Measurements from ENCODE around the gene PRDM2. TPM values are rescaled to one million over a fixed set of nuclear protein-coding genes. Genes with fewer than 3 reads are reported as not detected.

The PRDM2 gene
- total RNA-seq, 2 experiments from 2014 or later, result 41.7 to 44.6 TPM

DNA sequence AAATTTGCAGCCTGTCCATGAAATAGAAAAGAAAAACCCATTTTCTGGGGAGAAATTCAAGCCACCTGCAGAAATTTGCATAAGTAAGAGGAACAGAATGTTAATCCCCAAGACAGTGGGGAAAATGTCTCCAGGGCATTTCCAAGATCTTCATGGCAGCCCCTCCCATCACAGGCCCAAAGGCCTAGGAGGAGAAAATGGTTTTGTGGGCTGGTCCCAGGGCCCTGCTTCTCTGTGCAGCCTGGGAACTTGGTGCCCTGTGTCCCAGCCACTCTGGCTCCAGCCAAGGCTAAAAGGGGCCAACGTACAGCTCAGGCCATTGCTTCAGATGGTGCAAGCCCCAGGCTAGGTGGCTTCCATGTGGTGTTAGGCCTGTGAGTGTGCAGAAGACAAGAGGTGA, 155.6 kb downstream of the PRDM2 start:
- intact Hi-C loops (cut with micrococcal nuclease), result no loop called here
- Mint-ChIP-seq H3K9me3 (peaks cover 28% of the 10 kb centered on the region), H3K27ac (no peak overlapping the region), H3K4me1 (ENCODE audit: low read depth) (no peaks in the 10 kb centered on the region), H3K27me3 (no peaks in the 10 kb centered on the region), H3K36me3 (peaks cover 8% of the 10 kb centered on the region), H3K4me3 (no peak overlapping the region)
- CTCF ChIA-PET, result no interaction called here
- DNase-seq, result no peak
- POLR2A ChIA-PET, result no interaction called here

DNA sequence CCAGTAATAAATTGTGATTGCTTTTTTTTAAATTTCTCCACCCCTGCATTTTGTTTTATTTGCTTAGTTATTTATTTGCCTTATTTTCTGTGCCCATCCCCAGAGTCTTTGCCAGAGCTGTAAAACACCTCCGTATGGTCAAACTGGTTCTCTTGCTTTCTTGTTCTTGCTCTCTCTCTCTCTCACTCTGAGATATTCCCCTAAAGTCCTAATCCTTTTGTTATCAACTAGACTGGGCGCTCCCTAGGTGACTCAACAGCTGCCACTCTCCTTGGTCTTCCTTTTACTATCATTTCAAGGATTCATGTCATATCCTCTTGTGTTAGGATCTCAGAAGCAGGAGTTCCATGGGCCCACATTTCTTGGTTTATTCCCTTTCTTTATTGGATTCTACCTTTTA, 160.0 kb downstream of the PRDM2 start:
- no peaks in the 10 kb centered on the region for H3K4me1 Mint-ChIP-seq (ENCODE audit: low read depth)
- intact Hi-C loops (cut with micrococcal nuclease), result no loop called here

DNA sequence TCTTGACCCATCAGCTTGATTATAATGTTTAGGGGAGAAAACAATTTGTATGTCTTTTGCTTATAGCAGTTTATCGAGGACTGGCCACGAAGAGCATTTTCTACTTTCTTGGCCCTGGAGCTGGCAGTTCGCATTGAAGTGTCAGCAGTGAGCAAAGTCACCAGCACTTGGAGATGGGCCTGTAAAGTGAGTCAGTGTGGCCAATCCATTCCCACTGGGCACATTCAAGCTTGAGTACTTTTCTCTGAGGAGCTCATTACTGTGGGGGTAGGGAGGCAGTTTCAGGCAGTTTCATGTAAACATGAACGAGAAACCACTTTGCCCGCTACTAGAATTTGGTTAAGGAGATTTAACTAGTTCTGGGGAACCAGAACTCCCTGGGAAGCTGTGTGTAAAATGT, 164.8 kb downstream of the PRDM2 start:
- DNase-seq, result no peak
- no peaks in the 10 kb centered on the region for H3K36me3 Mint-ChIP-seq
- CTCF ChIA-PET, result no interaction called here
- no peak overlapping the region for H3K27ac Mint-ChIP-seq
- H3K27me3 Mint-ChIP-seq, result peaks cover 2% of the 10 kb centered on the region
- H3K4me1 Mint-ChIP-seq (ENCODE audit: low read depth), result no peaks in the 10 kb centered on the region
- H3K4me3 Mint-ChIP-seq, result no peak overlapping the region
- no peaks in the 10 kb centered on the region for H3K9me3 Mint-ChIP-seq
- POLR2A ChIA-PET, result no interaction called here
- intact Hi-C loops (cut with micrococcal nuclease), result no loop called here

More for the DNA sequence above, 160.0 kb downstream of the PRDM2 start:
- H3K9me3 Mint-ChIP-seq, result peaks cover 24% of the 10 kb centered on the region
- H3K4me3 Mint-ChIP-seq, result no peak overlapping the region
- H3K27me3 Mint-ChIP-seq, result peaks cover 2% of the 10 kb centered on the region
- no peak for DNase-seq
- CTCF ChIA-PET, result no interaction called here
- peaks cover 6% of the 10 kb centered on the region for H3K36me3 Mint-ChIP-seq
- H3K27ac Mint-ChIP-seq, result no peak overlapping the region
- POLR2A ChIA-PET, result no interaction called here

DNA sequence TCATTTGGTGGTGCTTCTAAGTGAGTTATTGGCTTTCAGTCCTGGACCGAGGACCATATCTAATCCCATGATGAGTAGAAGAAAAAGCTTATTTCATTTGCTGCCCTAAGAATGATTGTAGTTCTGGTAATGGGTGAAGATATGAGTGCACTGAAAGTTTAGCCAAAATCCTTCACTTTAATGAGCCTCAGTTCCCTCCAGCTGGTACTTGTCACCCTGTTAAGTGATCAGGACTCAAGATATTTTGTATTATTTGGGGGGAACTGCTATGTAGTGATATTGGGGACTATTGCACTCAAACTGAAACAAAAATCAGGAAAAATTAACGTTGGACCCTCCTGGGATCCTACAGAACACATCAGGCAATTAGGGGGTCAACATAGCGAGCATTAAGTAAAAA, 165.9 kb downstream of the PRDM2 start:
- no peaks in the 10 kb centered on the region for H3K4me1 Mint-ChIP-seq (ENCODE audit: low read depth)
- intact Hi-C loops (cut with micrococcal nuclease), result no loop called here
- CTCF ChIA-PET, result no interaction called here
- H3K9me3 Mint-ChIP-seq, result no peaks in the 10 kb centered on the region
- no peak overlapping the region for H3K4me3 Mint-ChIP-seq
- no peak overlapping the region for H3K27ac Mint-ChIP-seq
- H3K36me3 Mint-ChIP-seq, result no peaks in the 10 kb centered on the region
- no peak for DNase-seq
- peaks cover 2% of the 10 kb centered on the region for H3K27me3 Mint-ChIP-seq
- POLR2A ChIA-PET, result no interaction called here

DNA sequence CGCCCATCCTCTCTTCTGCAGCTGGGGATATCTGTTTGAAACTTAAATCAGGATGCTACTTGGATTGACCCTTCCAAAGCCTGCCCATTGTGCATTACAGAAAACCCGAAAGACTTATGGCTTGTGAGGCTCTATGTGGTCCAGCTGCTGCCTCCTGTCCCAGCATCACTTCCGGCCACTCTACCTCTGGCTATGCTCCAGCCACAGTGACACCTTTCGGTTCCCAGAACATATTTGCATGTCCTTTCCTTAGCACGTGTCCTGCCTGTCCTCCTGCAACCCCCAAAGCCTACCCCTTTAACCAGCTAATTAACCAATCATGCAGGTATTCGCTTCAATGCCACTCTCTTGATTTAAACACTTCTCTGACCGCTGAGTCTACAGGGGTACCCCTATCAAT, 167.6 kb downstream of the PRDM2 start:
- CTCF ChIA-PET, result interaction anchor here (1.0 kb wide), 1 partner anchor 21 kb away, joined by 3 read pairs; no protein-coding TSS in a partner anchor
- POLR2A ChIA-PET, result no interaction called here
- Mint-ChIP-seq H3K9me3 (no peaks in the 10 kb centered on the region), H3K36me3 (no peaks in the 10 kb centered on the region), H3K27ac (no peak overlapping the region), H3K27me3 (peaks cover 3% of the 10 kb centered on the region), H3K4me1 (ENCODE audit: low read depth) (no peaks in the 10 kb centered on the region), H3K4me3 (no peak overlapping the region)
- intact Hi-C loops (cut with micrococcal nuclease), result no loop called here
- no peak for DNase-seq

DNA sequence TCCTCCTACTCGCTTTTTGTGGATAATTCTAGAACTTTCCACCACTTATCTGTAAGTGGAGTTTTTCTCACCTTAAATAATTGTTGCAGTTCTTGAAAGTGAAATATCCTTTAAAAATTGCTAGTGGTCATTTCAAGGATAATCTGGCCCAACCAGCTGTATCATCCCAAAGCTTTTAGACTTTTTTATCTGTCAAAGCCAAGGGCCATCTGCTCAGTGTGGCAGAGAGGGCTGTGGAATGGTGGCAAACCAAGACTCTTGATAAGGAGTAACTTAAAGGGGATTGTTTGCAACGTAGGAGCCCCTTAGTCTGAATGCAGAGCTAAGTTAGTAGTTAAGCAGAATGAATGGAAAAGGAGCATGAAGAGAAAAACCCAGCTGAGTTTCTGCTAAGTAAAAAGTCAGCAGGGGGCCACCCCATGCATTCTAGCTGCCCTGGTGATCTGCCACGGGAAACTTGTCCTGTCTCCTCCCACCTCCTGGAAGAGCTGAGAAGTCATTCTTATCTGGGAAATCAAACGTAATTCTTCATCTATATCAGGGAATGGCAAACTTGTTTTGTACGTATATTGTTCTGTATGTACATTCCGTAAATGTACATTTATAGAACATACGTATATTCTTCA, 169.3 kb downstream of the PRDM2 start:
- DNase-seq, result no peak
- Mint-ChIP-seq H3K27ac (no peak overlapping the region), H3K27me3 (peaks cover 3% of the 10 kb centered on the region), H3K9me3 (no peaks in the 10 kb centered on the region), H3K36me3 (no peaks in the 10 kb centered on the region), H3K4me1 (ENCODE audit: low read depth) (no peaks in the 10 kb centered on the region), H3K4me3 (no peak overlapping the region)
- ChIA-PET POLR2A (no interaction called here), CTCF (no interaction called here)
- intact Hi-C loops (cut with micrococcal nuclease), result no loop called here

DNA sequence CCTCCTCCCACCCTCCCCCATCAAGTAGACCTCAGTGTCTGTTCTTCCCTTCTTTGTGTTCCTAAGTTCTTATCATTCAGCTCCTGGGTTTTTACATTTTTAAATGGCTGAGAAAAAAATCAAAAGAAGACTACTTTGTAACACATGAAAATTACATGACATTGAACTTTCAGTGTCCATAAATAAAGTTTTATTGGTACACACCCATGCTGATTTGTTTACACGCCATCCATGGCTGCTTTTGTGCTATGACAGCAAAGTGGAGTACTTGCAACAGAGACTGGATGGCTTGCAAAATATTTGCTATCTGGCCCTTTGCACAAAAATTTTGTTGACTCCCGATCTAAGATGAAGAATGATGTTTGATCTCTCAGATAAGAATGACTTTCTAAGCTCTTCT, 171.4 kb downstream of the PRDM2 start:
- H3K27ac Mint-ChIP-seq, result no peak overlapping the region
- ChIA-PET POLR2A (no interaction called here), CTCF (no interaction called here)
- intact Hi-C loops (cut with micrococcal nuclease), result no loop called here
- no peaks in the 10 kb centered on the region for H3K9me3 Mint-ChIP-seq
- no peaks in the 10 kb centered on the region for H3K36me3 Mint-ChIP-seq
- no peaks in the 10 kb centered on the region for H3K4me1 Mint-ChIP-seq (ENCODE audit: low read depth)
- no peak overlapping the region for H3K4me3 Mint-ChIP-seq
- DNase-seq, result no peak
- H3K27me3 Mint-ChIP-seq, result peaks cover 3% of the 10 kb centered on the region

DNA sequence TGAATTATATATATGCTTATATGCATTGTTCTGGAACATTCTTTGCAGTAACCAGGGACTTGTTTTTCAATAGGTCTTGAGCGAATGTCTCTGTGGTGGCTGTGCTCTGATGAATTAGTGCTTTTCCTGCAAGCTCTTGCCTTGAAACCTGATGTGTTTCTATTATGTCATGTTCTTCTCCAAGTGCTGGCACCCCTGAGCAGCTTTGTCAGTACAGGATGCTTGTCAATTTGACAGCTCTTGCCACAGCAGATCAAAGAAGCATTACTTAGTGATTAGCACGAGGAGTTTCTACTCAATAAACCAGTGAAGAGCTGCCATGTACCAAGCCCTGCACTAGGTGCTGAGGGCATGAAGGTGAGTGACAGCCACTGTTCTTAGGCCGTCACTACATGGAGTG, 171.9 kb downstream of the PRDM2 start:
- intact Hi-C loops (cut with micrococcal nuclease), result no loop called here
- ChIA-PET CTCF (no interaction called here), POLR2A (no interaction called here)
- Mint-ChIP-seq H3K4me3 (no peak overlapping the region), H3K27ac (no peak overlapping the region), H3K36me3 (no peaks in the 10 kb centered on the region), H3K4me1 (ENCODE audit: low read depth) (no peaks in the 10 kb centered on the region), H3K9me3 (no peaks in the 10 kb centered on the region), H3K27me3 (peaks cover 3% of the 10 kb centered on the region)
- DNase-seq, result no peak

DNA sequence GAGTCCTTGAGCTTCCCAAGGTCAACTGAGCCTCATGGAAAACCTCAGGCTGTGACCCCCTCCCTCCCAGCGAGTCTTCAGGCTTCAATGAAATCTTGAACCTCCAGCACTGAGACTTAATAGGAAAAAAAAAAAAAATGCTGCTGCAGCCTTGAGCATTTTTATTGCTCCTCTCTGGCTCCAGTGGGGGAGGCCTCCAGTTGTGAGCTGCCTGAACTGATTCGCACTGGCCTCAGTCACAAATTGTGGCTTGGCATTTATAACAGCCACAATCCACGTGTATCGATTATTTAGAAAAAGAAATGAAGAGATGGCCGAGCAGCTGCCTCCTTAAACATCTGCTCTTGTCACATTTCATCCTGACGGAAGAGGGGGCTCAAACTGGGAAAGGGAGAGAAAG, 173.0 kb downstream of the PRDM2 start:
- POLR2A ChIA-PET, result no interaction called here
- H3K27ac Mint-ChIP-seq, result no peak overlapping the region
- H3K4me1 Mint-ChIP-seq (ENCODE audit: low read depth), result no peaks in the 10 kb centered on the region
- intact Hi-C loops (cut with micrococcal nuclease), result no loop called here
- no peaks in the 10 kb centered on the region for H3K36me3 Mint-ChIP-seq
- CTCF ChIA-PET, result no interaction called here
- H3K9me3 Mint-ChIP-seq, result no peaks in the 10 kb centered on the region
- no peak overlapping the region for H3K4me3 Mint-ChIP-seq
- DNase-seq, result no peak
- H3K27me3 Mint-ChIP-seq, result peaks cover 3% of the 10 kb centered on the region

Other genes starting within 250 kb of the PRDM2 start
- gene LRRC38, start 186.2 kb upstream of the PRDM2 start, total RNA-seq, result not detected
- not detected for gene PDPN, start 116.4 kb upstream of the PRDM2 start, total RNA-seq